ENCODE results near the gene PARL.

The PARL gene

GRCh38 chr3:183884427-183885296, at the start of gene PARL:
Gene PARL (minus strand): TSS chr3:183884880. CDS start chr3:183884846, 34 bp downstream.
- DNase-seq (ENCODE audit: low spot score in 2 of 2), result peak; percentile 84 to 98
- Histone ChIP-seq H3K36me3 (replicated peaks) (no peaks in the 10 kb centered on the region; the same call in 1 of the 2 replicates), H3K9me3 (no peaks in the 10 kb centered on the region), H3K4me1 (peaks cover 3% of the 10 kb centered on the region), H3K27me3 (ENCODE audit: low read depth) (no peaks in the 10 kb centered on the region), H3K4me3 (peak within 1 kb of the TSS; percentile 98)
- in situ Hi-C loops (cut with MboI; ENCODE audit: low sequenced_read_pairs), result loop anchor here (25.0 kb wide), 1 partner anchor 653 kb away; no protein-coding TSS in a partner anchor

GRCh38 chr3:183933160-183933559, 48.5 kb upstream of the PARL start:
- H3K27me3 ChIP-seq (ENCODE audit: low read depth), result no peaks in the 10 kb centered on the region
- H3K36me3 ChIP-seq (replicated peaks), result peaks cover 29% of the 10 kb centered on the region
- H3K9me3 ChIP-seq, result no peaks in the 10 kb centered on the region
- in situ Hi-C loops (cut with MboI; ENCODE audit: low sequenced_read_pairs), result no loop called here
- no peak for DNase-seq (ENCODE audit: low spot score in 2 of 2)
- H3K4me1 ChIP-seq, result no peaks in the 10 kb centered on the region
- no peak overlapping the region for H3K4me3 ChIP-seq

GRCh38 chr3:183931881-183932280, 47.2 kb upstream of the PARL start:
- Histone ChIP-seq H3K4me3 (no peak overlapping the region), H3K36me3 (replicated peaks) (peaks cover 24% of the 10 kb centered on the region), H3K9me3 (no peaks in the 10 kb centered on the region), H3K27me3 (ENCODE audit: low read depth) (no peaks in the 10 kb centered on the region), H3K4me1 (no peaks in the 10 kb centered on the region)
- DNase-seq (ENCODE audit: low spot score in 2 of 2), result no peak
- in situ Hi-C loops (cut with MboI; ENCODE audit: low sequenced_read_pairs), result no loop called here

DNA sequence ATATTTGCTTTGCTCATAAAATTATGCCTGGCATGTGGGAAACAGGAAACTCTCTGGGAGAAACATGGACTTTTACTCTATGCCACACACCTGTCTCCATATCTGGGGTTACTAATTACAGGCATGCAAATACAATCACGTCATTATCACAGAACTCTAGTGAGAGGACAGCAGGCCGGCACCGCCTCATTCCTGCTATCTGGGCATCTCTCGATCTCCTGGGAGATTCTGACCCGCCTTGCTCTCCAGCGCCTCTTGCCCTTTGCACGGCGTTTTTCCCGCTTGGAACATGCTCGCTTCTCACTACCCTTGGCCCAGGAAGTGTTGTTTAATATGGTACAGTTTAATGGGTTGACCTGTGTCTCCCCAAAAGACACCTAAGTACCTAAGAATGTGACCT, 45.4 kb upstream of the PARL start:
- Histone ChIP-seq H3K9me3 (no peaks in the 10 kb centered on the region), H3K36me3 (replicated peaks) (peaks cover 22% of the 10 kb centered on the region), H3K4me1 (no peaks in the 10 kb centered on the region), H3K4me3 (no peak overlapping the region), H3K27me3 (ENCODE audit: low read depth) (no peaks in the 10 kb centered on the region)
- DNase-seq (ENCODE audit: low spot score in 2 of 2), result no peak
- in situ Hi-C loops (cut with MboI; ENCODE audit: low sequenced_read_pairs), result no loop called here

DNA sequence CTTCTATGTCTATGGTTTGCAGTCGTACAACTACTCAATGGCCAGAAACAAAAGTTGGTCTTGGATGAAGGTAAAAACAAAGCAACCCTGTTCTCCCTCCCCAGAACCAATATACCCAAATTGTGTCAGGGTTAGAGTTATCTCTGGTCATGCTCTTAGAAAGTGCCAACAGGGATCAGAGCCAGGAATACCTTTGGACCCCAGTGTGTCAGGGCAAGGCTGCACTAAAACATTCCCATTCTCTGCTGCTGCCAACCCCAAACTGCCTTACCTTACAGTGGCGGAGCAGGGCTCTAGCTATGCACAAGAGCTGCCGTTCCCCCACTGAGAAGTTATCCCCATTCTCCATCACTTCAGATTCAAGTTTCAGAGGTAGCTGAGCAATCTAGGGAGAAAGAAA, 42.4 kb upstream of the PARL start:
- DNase-seq (ENCODE audit: low spot score in 2 of 2), result no peak
- no peaks in the 10 kb centered on the region for H3K4me1 ChIP-seq
- in situ Hi-C loops (cut with MboI; ENCODE audit: low sequenced_read_pairs), result no loop called here
- H3K36me3 ChIP-seq (replicated peaks), result peaks cover 34% of the 10 kb centered on the region
- no peak overlapping the region for H3K4me3 ChIP-seq
- no peaks in the 10 kb centered on the region for H3K9me3 ChIP-seq
- H3K27me3 ChIP-seq (ENCODE audit: low read depth), result no peaks in the 10 kb centered on the region

DNA sequence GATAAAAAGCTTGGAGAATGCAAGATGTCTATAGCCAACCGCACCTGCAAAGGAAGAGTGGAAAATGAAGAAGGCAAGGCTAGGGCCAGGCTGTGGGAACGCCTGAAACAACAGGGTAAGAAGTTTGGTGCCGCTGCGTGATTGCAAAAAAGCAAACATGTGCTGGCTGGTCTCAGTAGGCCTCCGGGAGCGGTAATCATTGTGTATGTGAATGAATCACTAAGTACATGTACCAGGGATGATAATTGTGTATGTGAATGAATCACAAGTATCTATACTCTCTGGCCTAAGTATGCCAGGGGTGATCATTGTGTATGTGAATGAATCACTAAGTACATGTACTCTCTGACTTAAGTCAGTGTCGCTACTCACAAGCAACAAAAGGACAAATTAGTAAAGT, 40.3 kb upstream of the PARL start:
- Histone ChIP-seq H3K36me3 (replicated peaks) (peaks cover 27% of the 10 kb centered on the region), H3K4me3 (no peak overlapping the region), H3K9me3 (no peaks in the 10 kb centered on the region), H3K27me3 (ENCODE audit: low read depth) (no peaks in the 10 kb centered on the region), H3K4me1 (no peaks in the 10 kb centered on the region)
- in situ Hi-C loops (cut with MboI; ENCODE audit: low sequenced_read_pairs), result no loop called here
- DNase-seq (ENCODE audit: low spot score in 2 of 2), result no peak

- no peak for DNase-seq (ENCODE audit: low spot score in 2 of 2)
- no peaks in the 10 kb centered on the region for H3K4me1 ChIP-seq
- H3K36me3 ChIP-seq (replicated peaks), result peaks cover 28% of the 10 kb centered on the region
- no peaks in the 10 kb centered on the region for H3K9me3 ChIP-seq
- H3K27me3 ChIP-seq (ENCODE audit: low read depth), result no peaks in the 10 kb centered on the region
- H3K4me3 ChIP-seq, result no peak overlapping the region
- in situ Hi-C loops (cut with MboI; ENCODE audit: low sequenced_read_pairs), result no loop called here
Measured at GRCh38 chr3:183924543-183924942, 39.9 kb upstream of the PARL start.

- Histone ChIP-seq H3K4me3 (no peak overlapping the region), H3K27me3 (ENCODE audit: low read depth) (no peaks in the 10 kb centered on the region), H3K4me1 (no peaks in the 10 kb centered on the region), H3K9me3 (no peaks in the 10 kb centered on the region), H3K36me3 (replicated peaks) (peaks cover 24% of the 10 kb centered on the region)
- DNase-seq (ENCODE audit: low spot score in 2 of 2), result no peak
- in situ Hi-C loops (cut with MboI; ENCODE audit: low sequenced_read_pairs), result no loop called here
Measured at GRCh38 chr3:183922421-183922820, 37.7 kb upstream of the PARL start.

- Histone ChIP-seq H3K4me1 (no peaks in the 10 kb centered on the region), H3K36me3 (replicated peaks) (peaks cover 24% of the 10 kb centered on the region), H3K4me3 (no peak overlapping the region), H3K27me3 (ENCODE audit: low read depth) (no peaks in the 10 kb centered on the region), H3K9me3 (no peaks in the 10 kb centered on the region)
- DNase-seq (ENCODE audit: low spot score in 2 of 2), result no peak
- in situ Hi-C loops (cut with MboI; ENCODE audit: low sequenced_read_pairs), result no loop called here
Measured at GRCh38 chr3:183921096-183921495, 36.4 kb upstream of the PARL start.

DNA sequence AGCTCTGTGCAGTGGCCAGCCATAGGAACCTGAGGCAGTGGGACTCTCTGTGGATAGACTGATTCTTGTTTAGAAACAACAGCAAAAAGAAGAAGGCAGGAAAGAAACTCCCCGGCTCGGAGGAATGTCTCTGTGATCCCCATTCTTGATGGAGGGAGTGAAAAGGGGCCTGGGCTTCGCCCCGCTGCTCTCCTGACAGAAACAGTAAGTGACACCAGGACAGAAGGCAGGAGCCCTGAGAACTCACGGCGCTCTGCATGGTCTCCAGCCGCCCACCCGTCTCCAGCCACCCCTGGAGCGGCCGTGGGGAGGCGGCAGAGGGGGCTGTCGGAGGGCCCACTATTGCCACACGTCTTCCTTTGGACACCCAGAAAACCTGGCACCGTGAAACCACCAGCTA, 35.7 kb upstream of the PARL start:
- Histone ChIP-seq H3K4me3 (no peak overlapping the region), H3K27me3 (ENCODE audit: low read depth) (no peaks in the 10 kb centered on the region), H3K9me3 (no peaks in the 10 kb centered on the region), H3K36me3 (replicated peaks) (peaks cover 22% of the 10 kb centered on the region), H3K4me1 (no peaks in the 10 kb centered on the region)
- no peak for DNase-seq (ENCODE audit: low spot score in 2 of 2)
- in situ Hi-C loops (cut with MboI; ENCODE audit: low sequenced_read_pairs), result no loop called here

DNA sequence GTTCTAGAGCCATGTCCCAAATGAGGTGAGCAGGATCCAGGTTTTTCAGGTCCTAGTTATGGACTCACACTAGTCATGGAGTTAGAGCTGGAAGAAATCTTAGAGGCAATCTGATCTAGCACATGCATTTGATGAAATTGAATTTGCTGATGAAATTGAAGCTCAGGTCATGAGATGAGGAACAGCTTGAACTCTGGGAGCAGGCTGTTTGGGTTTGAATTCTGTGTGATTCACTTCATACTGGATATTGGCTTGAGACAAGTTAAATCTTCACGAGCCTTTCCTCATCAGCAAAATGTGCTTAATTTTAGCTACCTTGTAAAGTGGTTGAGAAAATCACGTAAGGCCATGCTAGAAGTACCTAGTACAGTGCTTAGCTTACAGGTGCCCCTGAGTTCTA, 33.5 kb upstream of the PARL start:
- H3K4me1 ChIP-seq, result no peaks in the 10 kb centered on the region
- no peaks in the 10 kb centered on the region for H3K27me3 ChIP-seq (ENCODE audit: low read depth)
- peaks cover 8% of the 10 kb centered on the region for H3K36me3 ChIP-seq (replicated peaks)
- DNase-seq (ENCODE audit: low spot score in 2 of 2), result no peak
- H3K9me3 ChIP-seq, result no peaks in the 10 kb centered on the region
- in situ Hi-C loops (cut with MboI; ENCODE audit: low sequenced_read_pairs), result no loop called here
- H3K4me3 ChIP-seq, result no peak overlapping the region

DNA sequence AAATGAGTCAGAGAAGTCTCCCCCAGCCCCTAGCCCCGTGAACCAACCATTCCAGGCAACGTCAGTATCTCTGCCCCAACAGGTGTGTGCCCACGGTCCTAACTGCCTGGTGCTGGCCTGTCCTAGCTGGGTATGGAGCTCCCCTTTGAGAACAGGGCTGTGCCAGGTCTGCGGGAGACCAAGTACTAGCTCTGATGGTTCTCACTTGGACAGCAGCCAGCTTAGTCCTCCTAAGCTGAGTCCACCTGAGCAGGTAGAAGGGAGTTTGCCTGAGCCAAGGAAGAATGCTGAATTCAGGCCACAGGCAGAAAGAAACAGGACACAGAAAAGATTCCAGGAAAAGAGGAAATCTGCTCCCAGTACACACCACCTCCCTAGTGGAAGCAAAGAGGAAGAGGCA, 33.1 kb upstream of the PARL start:
- no peaks in the 10 kb centered on the region for H3K9me3 ChIP-seq
- no peaks in the 10 kb centered on the region for H3K27me3 ChIP-seq (ENCODE audit: low read depth)
- no peak for DNase-seq (ENCODE audit: low spot score in 2 of 2)
- peaks cover 7% of the 10 kb centered on the region for H3K36me3 ChIP-seq (replicated peaks)
- H3K4me1 ChIP-seq, result no peaks in the 10 kb centered on the region
- in situ Hi-C loops (cut with MboI; ENCODE audit: low sequenced_read_pairs), result no loop called here
- H3K4me3 ChIP-seq, result no peak overlapping the region

- Histone ChIP-seq H3K27me3 (ENCODE audit: low read depth) (no peaks in the 10 kb centered on the region), H3K4me1 (no peaks in the 10 kb centered on the region), H3K36me3 (replicated peaks) (0 out of 2 replicates have a peak, but pooled peaks cover under 1% of the 10 kb centered on the region), H3K9me3 (no peaks in the 10 kb centered on the region), H3K4me3 (no peak overlapping the region)
- no peak for DNase-seq (ENCODE audit: low spot score in 2 of 2)
- in situ Hi-C loops (cut with MboI; ENCODE audit: low sequenced_read_pairs), result no loop called here
Measured at GRCh38 chr3:183914856-183915255, 30.2 kb upstream of the PARL start.

GRCh38 chr3:183913580-183913920, 28.9 kb upstream of the PARL start:
- no peak overlapping the region for H3K4me3 ChIP-seq
- H3K36me3 ChIP-seq (replicated peaks), result no peaks in the 10 kb centered on the region
- DNase-seq (ENCODE audit: low spot score in 2 of 2), result no peak
- no peaks in the 10 kb centered on the region for H3K9me3 ChIP-seq
- H3K27me3 ChIP-seq (ENCODE audit: low read depth), result no peaks in the 10 kb centered on the region
- in situ Hi-C loops (cut with MboI; ENCODE audit: low sequenced_read_pairs), result no loop called here
- H3K4me1 ChIP-seq, result no peaks in the 10 kb centered on the region
